Coronary artery (tissue), 2 donors: ENCODE results near the gene CALM3.

Experiments
- DNase-seq: peaks from one replicate; pipeline ENCODE4 v3.0.0-alpha.2; 2017; ENCODE audit warnings: low spot score
- H3K27ac ChIP-seq, 2 donors: fragments of 200-600 bp; sonication (generic); one replicate each; pipeline ENCODE4 v1.5.1; 2016 to 2019
- H3K4me3 ChIP-seq: fragments of 200-600 bp; sonication (generic); 2 replicates; pipeline ENCODE4 v1.5.1; 2016; ENCODE audit warnings: mild to moderate bottlenecking, moderate library complexity
- TF ChIP-seq, protein P1 (sequence below): fragments of 200-600 bp; sonication (generic); IDR thresholded peaks from one replicate; pipeline ENCODE4 v1.5.1; 2019; ENCODE audit warnings: antibody characterized with exemption

CALM3 gene

DNA sequence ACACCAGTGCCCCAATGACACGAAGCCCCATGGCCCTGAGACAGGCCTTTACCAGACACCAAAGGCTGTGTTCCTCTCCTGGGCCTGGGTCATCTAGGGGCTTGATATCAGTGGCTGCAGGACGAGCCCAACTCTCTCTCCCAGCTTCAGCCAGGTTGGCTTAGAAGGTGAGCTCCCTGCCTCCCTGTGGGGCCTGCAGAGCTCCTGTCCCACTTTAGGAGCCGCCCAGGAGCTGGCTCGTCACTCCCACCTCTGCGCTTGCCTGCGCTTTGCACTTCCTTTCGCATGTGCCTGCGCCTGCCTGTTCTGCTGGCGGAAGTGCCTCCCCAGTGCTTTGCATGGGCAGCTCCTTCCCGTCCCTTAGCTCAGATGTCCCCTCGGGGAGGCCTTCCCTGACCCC lies 4.9 kb downstream of the CALM3 start:
- TF ChIP-seq, protein P1, sequence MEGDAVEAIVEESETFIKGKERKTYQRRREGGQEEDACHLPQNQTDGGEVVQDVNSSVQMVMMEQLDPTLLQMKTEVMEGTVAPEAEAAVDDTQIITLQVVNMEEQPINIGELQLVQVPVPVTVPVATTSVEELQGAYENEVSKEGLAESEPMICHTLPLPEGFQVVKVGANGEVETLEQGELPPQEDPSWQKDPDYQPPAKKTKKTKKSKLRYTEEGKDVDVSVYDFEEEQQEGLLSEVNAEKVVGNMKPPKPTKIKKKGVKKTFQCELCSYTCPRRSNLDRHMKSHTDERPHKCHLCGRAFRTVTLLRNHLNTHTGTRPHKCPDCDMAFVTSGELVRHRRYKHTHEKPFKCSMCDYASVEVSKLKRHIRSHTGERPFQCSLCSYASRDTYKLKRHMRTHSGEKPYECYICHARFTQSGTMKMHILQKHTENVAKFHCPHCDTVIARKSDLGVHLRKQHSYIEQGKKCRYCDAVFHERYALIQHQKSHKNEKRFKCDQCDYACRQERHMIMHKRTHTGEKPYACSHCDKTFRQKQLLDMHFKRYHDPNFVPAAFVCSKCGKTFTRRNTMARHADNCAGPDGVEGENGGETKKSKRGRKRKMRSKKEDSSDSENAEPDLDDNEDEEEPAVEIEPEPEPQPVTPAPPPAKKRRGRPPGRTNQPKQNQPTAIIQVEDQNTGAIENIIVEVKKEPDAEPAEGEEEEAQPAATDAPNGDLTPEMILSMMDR = no peak
- Histone ChIP-seq H3K4me3 (peak overlapping the region; percentile 58), H3K27ac (peak overlapping the region; percentile 98 to 99)
- no peak for DNase-seq

DNA sequence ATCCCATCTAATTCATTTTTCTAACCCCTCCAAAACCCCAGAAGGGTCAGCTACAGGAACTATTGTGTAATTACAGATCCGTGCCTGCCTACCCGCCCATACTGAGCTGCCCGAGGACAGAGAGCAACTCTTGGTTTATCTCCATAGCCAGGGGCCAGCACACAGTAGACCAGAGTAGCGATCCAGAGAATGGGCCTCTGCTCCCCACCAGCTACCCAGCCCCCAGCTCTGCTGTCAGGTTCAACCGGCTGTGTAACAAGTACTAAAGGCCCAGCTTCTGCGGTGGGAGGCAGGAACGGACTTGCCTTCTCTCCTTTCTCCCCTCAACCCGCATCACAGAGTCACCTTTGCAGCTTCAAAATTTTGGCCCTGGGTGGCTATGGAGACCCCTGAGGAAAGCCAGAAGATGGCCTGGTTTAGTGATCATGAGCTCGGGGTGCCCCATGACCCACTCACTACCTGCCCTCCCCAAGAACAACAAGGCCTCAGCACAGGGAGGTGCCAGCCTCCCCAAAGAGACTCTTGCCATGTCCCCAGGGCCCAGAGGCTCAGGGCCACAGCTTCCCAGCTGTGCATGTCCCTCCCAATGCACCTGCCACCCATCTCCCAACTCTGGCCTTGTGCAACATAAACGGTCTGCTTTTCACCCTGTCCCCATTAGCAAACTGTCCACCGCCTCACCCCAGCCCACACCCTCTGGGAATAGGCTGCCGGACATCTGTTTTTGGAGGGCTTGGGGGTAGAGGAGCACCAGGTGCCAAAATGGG lies 5.7 kb downstream of the CALM3 start:
- no peak overlapping the region for H3K4me3 ChIP-seq
- DNase-seq = no peak
- peak overlapping the region; percentile 98 to 99 for H3K27ac ChIP-seq
- TF ChIP-seq, protein P1 = no peak

DNA sequence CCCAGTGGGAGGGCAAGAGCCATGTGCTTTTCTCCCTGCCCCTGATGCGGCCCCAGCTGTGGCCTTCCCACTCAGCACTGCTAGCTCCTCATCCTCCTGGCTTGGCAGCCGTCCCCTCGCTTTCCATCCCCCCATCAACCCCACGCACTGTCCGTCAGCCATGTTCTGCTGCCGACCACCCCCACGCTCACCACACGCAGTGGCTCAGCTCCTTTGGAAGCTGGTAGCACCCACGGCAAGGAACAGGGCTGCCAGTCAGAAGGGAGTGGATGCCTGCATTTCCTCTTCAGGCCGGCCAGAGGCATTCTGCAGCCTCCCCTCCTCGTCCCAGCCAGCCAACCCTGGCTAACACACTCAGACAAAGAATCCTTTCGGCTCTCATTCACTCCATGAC lies 6.3 kb downstream of the CALM3 start:
- no peak for DNase-seq
- peak overlapping the region in 1 of 2 donors; percentile 98 for H3K27ac ChIP-seq
- no peak overlapping the region for H3K4me3 ChIP-seq
- TF ChIP-seq, protein P1 = no peak

DNA sequence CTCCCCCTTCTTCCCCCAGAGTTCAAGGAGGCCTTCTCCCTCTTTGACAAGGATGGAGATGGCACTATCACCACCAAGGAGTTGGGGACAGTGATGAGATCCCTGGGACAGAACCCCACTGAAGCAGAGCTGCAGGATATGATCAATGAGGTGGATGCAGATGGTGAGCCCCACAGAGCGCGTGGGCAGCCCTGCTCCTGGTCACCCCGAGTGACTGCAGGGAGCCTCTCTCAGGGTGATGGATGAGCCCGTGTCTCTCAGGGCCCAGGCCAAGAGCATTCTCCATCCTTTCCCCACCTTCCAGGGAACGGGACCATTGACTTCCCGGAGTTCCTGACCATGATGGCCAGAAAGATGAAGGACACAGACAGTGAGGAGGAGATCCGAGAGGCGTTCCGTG lies 7.0 kb downstream of the CALM3 start:
- no peak for DNase-seq

DNA sequence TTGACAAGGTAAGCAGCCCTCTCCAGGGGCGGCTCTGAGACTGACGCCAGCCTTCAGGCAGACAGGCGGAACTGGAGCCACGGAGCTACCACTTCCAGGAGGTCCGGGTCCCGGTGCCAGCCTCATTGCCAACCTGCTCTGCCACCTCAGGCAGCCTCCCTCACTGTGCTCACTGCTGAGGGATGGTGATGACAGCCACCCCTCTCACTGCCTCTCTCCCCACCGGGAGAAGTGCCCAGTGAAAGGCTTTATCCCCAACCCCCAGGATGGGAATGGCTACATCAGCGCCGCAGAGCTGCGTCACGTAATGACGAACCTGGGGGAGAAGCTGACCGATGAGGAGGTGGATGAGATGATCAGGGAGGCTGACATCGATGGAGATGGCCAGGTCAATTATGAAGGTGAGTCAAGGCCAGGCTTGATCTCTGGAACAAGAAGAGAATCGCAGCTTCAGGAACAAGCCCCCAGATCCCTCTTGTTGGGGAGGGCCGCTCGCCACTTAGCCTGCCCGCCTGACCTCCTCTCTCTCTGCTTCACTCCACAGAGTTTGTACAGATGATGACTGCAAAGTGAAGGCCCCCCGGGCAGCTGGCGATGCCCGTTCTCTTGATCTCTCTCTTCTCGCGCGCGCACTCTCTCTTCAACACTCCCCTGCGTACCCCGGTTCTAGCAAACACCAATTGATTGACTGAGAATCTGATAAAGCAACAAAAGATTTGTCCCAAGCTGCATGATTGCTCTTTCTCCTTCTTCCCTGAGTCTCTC lies 7.6 kb downstream of the CALM3 start:
- DNase-seq = no peak
- peak overlapping the region in 1 of 2 donors; percentile 98 for H3K27ac ChIP-seq
- H3K4me3 ChIP-seq = no peak overlapping the region
- TF ChIP-seq, protein P1 = no peak

More for the DNA sequence above, 7.0 kb downstream of the CALM3 start:
- TF ChIP-seq, protein P1 = no peak
- Histone ChIP-seq H3K27ac (peak overlapping the region in 1 of 2 donors; percentile 98), H3K4me3 (no peak overlapping the region)

DNA sequence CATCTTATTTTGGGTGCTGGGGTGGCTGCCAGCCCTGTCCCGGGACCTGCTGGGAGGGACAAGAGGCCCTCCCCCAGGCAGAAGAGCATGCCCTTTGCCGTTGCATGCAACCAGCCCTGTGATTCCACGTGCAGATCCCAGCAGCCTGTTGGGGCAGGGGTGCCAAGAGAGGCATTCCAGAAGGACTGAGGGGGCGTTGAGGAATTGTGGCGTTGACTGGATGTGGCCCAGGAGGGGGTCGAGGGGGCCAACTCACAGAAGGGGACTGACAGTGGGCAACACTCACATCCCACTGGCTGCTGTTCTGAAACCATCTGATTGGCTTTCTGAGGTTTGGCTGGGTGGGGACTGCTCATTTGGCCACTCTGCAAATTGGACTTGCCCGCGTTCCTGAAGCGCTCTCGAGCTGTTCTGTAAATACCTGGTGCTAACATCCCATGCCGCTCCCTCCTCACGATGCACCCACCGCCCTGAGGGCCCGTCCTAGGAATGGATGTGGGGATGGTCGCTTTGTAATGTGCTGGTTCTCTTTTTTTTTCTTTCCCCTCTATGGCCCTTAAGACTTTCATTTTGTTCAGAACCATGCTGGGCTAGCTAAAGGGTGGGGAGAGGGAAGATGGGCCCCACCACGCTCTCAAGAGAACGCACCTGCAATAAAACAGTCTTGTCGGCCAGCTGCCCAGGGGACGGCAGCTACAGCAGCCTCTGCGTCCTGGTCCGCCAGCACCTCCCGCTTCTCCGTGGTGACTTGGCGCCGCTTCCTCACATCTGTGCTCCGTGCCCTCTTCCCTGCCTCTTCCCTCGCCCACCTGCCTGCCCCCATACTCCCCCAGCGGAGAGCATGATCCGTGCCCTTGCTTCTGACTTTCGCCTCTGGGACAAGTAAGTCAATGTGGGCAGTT lies 8.6 kb downstream of the CALM3 start:
- TF ChIP-seq, protein P1 = no peak
- Histone ChIP-seq H3K4me3 (no peak overlapping the region), H3K27ac (no peak overlapping the region)
- no peak for DNase-seq
